Smooth muscle cell (in vitro differentiated cells): Measurements from ENCODE around the gene TREH. TPM values are rescaled to one million over a fixed set of nuclear protein-coding genes. Genes with fewer than 3 reads are reported as not detected.
A peak's percentile ranks its signal among the peaks of the same experiment; 100 is the strongest.

Source experiments
- DNase-seq: peaks from one replicate; lab custom pipeline; 2025; ENCODE audit not compliant: unreplicated experiment; lab: John Stamatoyannopoulos, UW
- H2AFZ ChIP-seq: fragments of 200-600 bp; sonication (generic); 2 replicates; pipeline ENCODE4 v1.6.0; 2016; ENCODE audit warnings: antibody characterized with exemption, low read depth, mild to moderate bottlenecking
- H3F3A ChIP-seq: fragments of 200-600 bp; sonication (generic); 2 replicates; pipeline ENCODE4 v1.6.0; 2017; ENCODE audit warnings: antibody characterized with exemption, low read depth
- H3K27ac ChIP-seq: fragments of 200-600 bp; sonication (generic); 2 replicates; pipeline ENCODE4 v1.5.1; 2016; ENCODE audit warnings: low read depth, mild to moderate bottlenecking
- H3K27me3 ChIP-seq: fragments of 200-600 bp; sonication (generic); 2 replicates; pipeline ENCODE4 v1.6.1; 2016; ENCODE audit warnings: low read depth, mild to moderate bottlenecking
- H3K36me3 ChIP-seq: fragments of 200-600 bp; sonication (generic); 2 replicates; pipeline ENCODE4 v1.5.1; 2016; ENCODE audit warnings: low read depth
- H3K4me1 ChIP-seq: fragments of 200-600 bp; sonication (generic); 2 replicates; pipeline ENCODE4 v1.5.1; 2016; ENCODE audit warnings: low read depth
- H3K4me2 ChIP-seq: fragments of 200-600 bp; sonication (generic); 2 replicates; pipeline ENCODE4 v1.6.0; 2016; ENCODE audit warnings: mild to moderate bottlenecking
- H3K4me3 ChIP-seq: fragments of 200-600 bp; sonication (generic); 2 replicates; pipeline ENCODE4 v1.5.1; 2016; ENCODE audit warnings: mild to moderate bottlenecking
- H3K79me2 ChIP-seq: fragments of 200-600 bp; sonication (generic); 2 replicates; pipeline ENCODE4 v1.6.0; 2016; ENCODE audit warnings: low read depth, mild to moderate bottlenecking
- H3K9ac ChIP-seq: fragments of 200-600 bp; sonication (generic); 2 replicates; pipeline ENCODE4 v1.6.0; 2016; ENCODE audit warnings: low read depth
- H3K9me3 ChIP-seq: fragments of 200-600 bp; sonication (generic); replicated peaks from 2 replicates; pipeline ENCODE4 v1.5.1; 2016; ENCODE audit warnings: low read depth
- H4K20me1 ChIP-seq: fragments of 200-600 bp; sonication (generic); 2 replicates; pipeline ENCODE4 v1.6.0; 2016; ENCODE audit warnings: low read depth
- CTCF ChIP-seq: fragments of 200-600 bp; sonication (generic); IDR thresholded peaks from 2 replicates; pipeline ENCODE4 v1.5.1; 2017; ENCODE audit warnings: borderline replicate concordance, mild to moderate bottlenecking, antibody characterized with exemption; ENCODE audit not compliant: insufficient read depth, poor library complexity, severe bottlenecking
- WGBS: methylation state at CpG from one replicate; pipeline ENCODE4 v1.1.7; 2016; ENCODE audit warnings: low lambda C conversion rate; 5-methylcytosine and 5-hydroxymethylcytosine counted together
- polyA plus RNA-seq: library from polyadenylated mRNA; unstranded; fragments of >200 nt; fragmentation: Nextera tagmentation; extraction: Ambion mirVana; gene quantifications from 2 replicates; pipeline ENCODE4 v1.2.1, GENCODE V29; 2016
- total RNA-seq: library from RNA; depleted of rRNA; stranded (reverse); fragments of >200 nt; gene quantifications from 2 replicates; pipeline ENCODE4 v1.2.3, GENCODE V29; 2014

The TREH gene
- total and polyA plus RNA-seq, 2 experiments from 2014 or later, result 0.49 TPM; not detected in 1

- Histone ChIP-seq H3K4me1 (peaks cover 43% of the 10 kb centered on the region), H3K9ac (peak overlapping the region; percentile 42), H3K4me3 (peak overlapping the region; percentile 72), H3K36me3 (no peaks in the 10 kb centered on the region), H3K79me2 (peaks cover 26% of the 10 kb centered on the region), H3K27ac (peak overlapping the region; percentile 99), H2AFZ (no peak overlapping the region), H3F3A (peaks cover 27% of the 10 kb centered on the region), H3K27me3 (no peaks in the 10 kb centered on the region), H3K4me2 (peak overlapping the region; percentile 91), H4K20me1 (peaks cover 29% of the 10 kb centered on the region), H3K9me3 (no peaks in the 10 kb centered on the region)
- DNase-seq, result no peak
- no peak for TF ChIP-seq CTCF
- 67% methylated on average over 7 of the region's 7 CpGs for WGBS
Observed at GRCh38 chr11:118620529-118621070, 58.9 kb downstream of the TREH start.

GRCh38 chr11:118619444-118620197 lies 59.8 kb downstream of the TREH start:
- Histone ChIP-seq H3K36me3 (no peaks in the 10 kb centered on the region), H3K27me3 (no peaks in the 10 kb centered on the region), H3F3A (peaks cover 27% of the 10 kb centered on the region), H3K4me2 (peak overlapping the region; percentile 91), H3K9ac (peak overlapping the region; percentile 93), H3K4me1 (peaks cover 53% of the 10 kb centered on the region), H3K4me3 (no peak overlapping the region), H4K20me1 (peaks cover 19% of the 10 kb centered on the region), H2AFZ (no peak overlapping the region), H3K9me3 (no peaks in the 10 kb centered on the region), H3K79me2 (peaks cover 17% of the 10 kb centered on the region), H3K27ac (peak overlapping the region; percentile 99)
- no peak for TF ChIP-seq CTCF
- 29% methylated on average over 6 of the region's 6 CpGs for WGBS
- no peak for DNase-seq

GRCh38 chr11:118618991-118619375 lies 60.5 kb downstream of the TREH start:
- no peak for TF ChIP-seq CTCF
- peaks cover 56% of the 10 kb centered on the region for H3K4me1 ChIP-seq
- no peak overlapping the region for H3K4me3 ChIP-seq
- WGBS, result 30% methylated on average over 4 of the region's 4 CpGs
- no peak overlapping the region for H2AFZ ChIP-seq
- H3K4me2 ChIP-seq, result peak overlapping the region; percentile 67
- H3K9me3 ChIP-seq, result no peaks in the 10 kb centered on the region
- peak overlapping the region; percentile 93 for H3K9ac ChIP-seq
- peaks cover 14% of the 10 kb centered on the region for H4K20me1 ChIP-seq
- peaks cover 12% of the 10 kb centered on the region for H3K79me2 ChIP-seq
- H3F3A ChIP-seq, result peaks cover 27% of the 10 kb centered on the region
- peak overlapping the region; percentile 99 for H3K27ac ChIP-seq
- no peaks in the 10 kb centered on the region for H3K36me3 ChIP-seq
- H3K27me3 ChIP-seq, result no peaks in the 10 kb centered on the region
- DNase-seq, result no peak
